IMR-90 (cell line): ENCODE results near the gene SEMA5A. TPM values are rescaled to one million over a fixed set of nuclear protein-coding genes. Genes with fewer than 3 reads are reported as not detected.

Experiments
- ATAC-seq: fragments of 200-7000 bp; cut with Tn5 transposase; 2 replicates; pipeline ENCODE4 v1.9.1; 2020; ENCODE audit warnings: low read depth, mild to moderate bottlenecking, moderate library complexity
- BruUV-seq: library from RNA; stranded (reverse); fragments of 400-500 nt; replicated peaks from 2 replicates; lab custom pipeline; 2021; lab: Mats Ljungman, UMichigan
- CTCF ChIA-PET: fragments of 300-600 bp; formaldehyde crosslinking; extraction: SDS; loops from one replicate; lab custom pipeline; 2021; ENCODE audit warnings: antibody characterized with exemption; lab: Yijun Ruan, JAX
- POLR2A ChIA-PET: fragments of 300-600 bp; sonication (Branson Sonifier 250); formaldehyde crosslinking; loops from one replicate; lab custom pipeline; 2022; ENCODE audit warnings: antibody characterized with exemption; ENCODE audit not compliant: unreplicated experiment; lab: Charles Lee
- DNase-seq: peaks from one replicate; pipeline ENCODE4 v3.0.0; 2013
- H2AFZ ChIP-seq: replicated peaks from 2 replicates; pipeline ENCODE3; 2013; ENCODE audit warnings: low read length, mild to moderate bottlenecking; ENCODE audit not compliant: poor library complexity
- H2AK5ac ChIP-seq: 2 replicates; pipeline ENCODE4 v1.6.1; 2013; ENCODE audit warnings: low read depth, low read length, inconsistent platforms
- H2AK9ac ChIP-seq: replicated peaks from 2 replicates; pipeline ENCODE3; 2013; ENCODE audit warnings: mild to moderate bottlenecking, low read depth, low read length, moderate library complexity; ENCODE audit not compliant: poor library complexity
- H2BK120ac ChIP-seq: 2 replicates; pipeline ENCODE4 v1.6.1; 2013; ENCODE audit warnings: low read depth, low read length, inconsistent platforms
- H2BK15ac ChIP-seq: 3 replicates; pipeline ENCODE4 v1.6.1; 2013; ENCODE audit warnings: low read depth, low read length, inconsistent platforms
- H2BK20ac ChIP-seq: 2 replicates; pipeline ENCODE4 v1.6.1; 2013; ENCODE audit warnings: low read depth, mild to moderate bottlenecking, inconsistent platforms, low read length, moderate library complexity
- H2BK5ac ChIP-seq: 2 replicates; pipeline ENCODE4 v1.6.1; 2013; ENCODE audit warnings: mild to moderate bottlenecking, low read depth, low read length, inconsistent platforms; ENCODE audit not compliant: poor library complexity, severe bottlenecking
- H3K14ac ChIP-seq: replicated peaks from 2 replicates; pipeline ENCODE4 v1.6.1; 2013; ENCODE audit warnings: low read depth, low read length, inconsistent platforms
- H3K18ac ChIP-seq: 2 replicates; pipeline ENCODE4 v1.6.1; 2013; ENCODE audit warnings: low read depth, low read length, control low read depth
- H3K23ac ChIP-seq: 2 replicates; pipeline ENCODE4 v1.6.1; 2013; ENCODE audit warnings: low read depth, low read length, inconsistent platforms
- H3K27ac ChIP-seq: 2 replicates; pipeline ENCODE4 v1.5.1; 2013; ENCODE audit warnings: mild to moderate bottlenecking, control low read depth, low read length; ENCODE audit not compliant: insufficient read depth
- H3K27me3 ChIP-seq: 2 replicates; pipeline ENCODE4 v1.6.1; 2013; ENCODE audit warnings: low read length; ENCODE audit not compliant: control insufficient read depth, insufficient read depth
- H3K36me3 ChIP-seq: 2 replicates; pipeline ENCODE4 v1.6.1; 2013; ENCODE audit warnings: low read length, mixed read lengths; ENCODE audit not compliant: control insufficient read depth, insufficient read depth
- H3K4ac ChIP-seq: 2 replicates; pipeline ENCODE4 v1.6.1; 2013; ENCODE audit warnings: low read depth, low read length, inconsistent platforms
- H3K4me1 ChIP-seq: 2 replicates; pipeline ENCODE4 v1.6.1; 2013; ENCODE audit warnings: low read length, mixed read lengths; ENCODE audit not compliant: control insufficient read depth, insufficient read depth
- H3K4me2 ChIP-seq: 2 replicates; pipeline ENCODE4 v1.6.1; 2013; ENCODE audit warnings: low read depth, mild to moderate bottlenecking, control low read depth, low read length, moderate library complexity
- H3K4me3 ChIP-seq: 2 replicates; pipeline ENCODE4 v1.5.1; 2013; ENCODE audit warnings: low read depth, mild to moderate bottlenecking, control low read depth, low read length, moderate library complexity; ENCODE audit not compliant: insufficient read depth
- H3K56ac ChIP-seq: 2 replicates; pipeline ENCODE4 v1.6.1; 2013; ENCODE audit warnings: low read length, inconsistent platforms; ENCODE audit not compliant: insufficient read depth; ENCODE audit errors: extremely low read depth
- H3K79me1 ChIP-seq, 2 experiments: 2 replicates each; pipeline ENCODE4 v1.6.1; 2013; ENCODE audit warnings: low read length in 2 of 2, inconsistent platforms in 1 of 2, low read depth in 1 of 2
- H3K9ac ChIP-seq: 2 replicates; pipeline ENCODE4 v1.6.1; 2013; ENCODE audit warnings: low read depth, low read length, control low read depth
- H3K9me1 ChIP-seq: 2 replicates; pipeline ENCODE4 v1.6.1; 2013; ENCODE audit warnings: low read length, inconsistent platforms; ENCODE audit not compliant: insufficient read depth
- H3K9me3 ChIP-seq: 2 replicates; pipeline ENCODE4 v1.6.1; 2013; ENCODE audit warnings: low read length; ENCODE audit not compliant: control insufficient read depth, insufficient read depth
- H4K20me1 ChIP-seq: 2 replicates; pipeline ENCODE4 v1.6.1; 2013; ENCODE audit warnings: low read length, inconsistent platforms; ENCODE audit not compliant: insufficient read depth
- H4K5ac ChIP-seq: 2 replicates; pipeline ENCODE4 v1.6.1; 2013; ENCODE audit warnings: mild to moderate bottlenecking, low read depth, low read length, control low read depth
- H4K8ac ChIP-seq, 2 experiments: 2 replicates each; pipeline ENCODE4 v1.6.1; 2013; ENCODE audit warnings: low read depth in 2 of 2, low read length in 2 of 2, control low read depth in 1 of 2, inconsistent platforms in 1 of 2
- H4K91ac ChIP-seq: 2 replicates; pipeline ENCODE4 v1.6.1; 2013; ENCODE audit warnings: low read depth, low read length, inconsistent platforms; ENCODE audit not compliant: insufficient read depth
- CEBPB ChIP-seq: IDR thresholded peaks from 2 replicates; pipeline ENCODE4 v1.6.1; 2012; ENCODE audit warnings: low read depth, low read length, improper control_type of control experiment
- CHD1 ChIP-seq: IDR thresholded peaks from 2 replicates; pipeline ENCODE4 v1.6.1; 2012; ENCODE audit warnings: low read depth, low read length, improper control_type of control experiment
- FOS ChIP-seq: fragments of 150-350 bp; IDR thresholded peaks from 2 replicates; pipeline ENCODE4 v1.6.1; 2016; ENCODE audit warnings: low read depth, low read length
- MAFK ChIP-seq: IDR thresholded peaks from 2 replicates; pipeline ENCODE4 v1.6.1; 2012; ENCODE audit warnings: low read depth, low read length, improper control_type of control experiment
- MAZ ChIP-seq: IDR thresholded peaks from 2 replicates; pipeline ENCODE4 v1.6.1; 2012; ENCODE audit warnings: low read depth, mild to moderate bottlenecking, low read length, improper control_type of control experiment, moderate library complexity, borderline replicate concordance
- MXI1 ChIP-seq: IDR thresholded peaks from 2 replicates; pipeline ENCODE4 v1.6.1; 2012; ENCODE audit warnings: low read depth, mild to moderate bottlenecking, low read length, moderate library complexity, borderline replicate concordance
- NFE2L2 ChIP-seq: fragments of 150-350 bp; IDR thresholded peaks from 2 replicates; pipeline ENCODE4 v1.6.1; 2016; ENCODE audit warnings: low read depth, mild to moderate bottlenecking, low read length
- POLR2A ChIP-seq: IDR thresholded peaks from 2 replicates; pipeline ENCODE4 v1.6.1; 2012; ENCODE audit warnings: mild to moderate bottlenecking, low read depth, low read length
- RAD21 ChIP-seq: IDR thresholded peaks from 2 replicates; pipeline ENCODE4 v1.6.1; 2012; ENCODE audit warnings: low read length, improper control_type of control experiment
- RCOR1 ChIP-seq: IDR thresholded peaks from 2 replicates; pipeline ENCODE4 v1.6.1; 2012; ENCODE audit warnings: mild to moderate bottlenecking, low read length, improper control_type of control experiment; ENCODE audit not compliant: insufficient replicate concordance
- RFX5 ChIP-seq: IDR thresholded peaks from 2 replicates; pipeline ENCODE4 v1.8.0; 2012; ENCODE audit warnings: low read depth, mild to moderate bottlenecking, low read length, moderate library complexity
- SMC3 ChIP-seq: fragments of 150-350 bp; IDR thresholded peaks from 2 replicates; pipeline ENCODE4 v1.6.1; 2016; ENCODE audit warnings: low read depth, mild to moderate bottlenecking, antibody characterized with exemption, low read length, moderate library complexity
- USF2 ChIP-seq: fragments of 150-350 bp; IDR thresholded peaks from 2 replicates; pipeline ENCODE4 v1.6.1; 2017; ENCODE audit warnings: mild to moderate bottlenecking, antibody characterized with exemption, low read length, low read depth
- WGBS, 2 experiments: methylation state at CpG; one replicate each; pipeline versions ENCODE4 v1.1.5 to v1.1.7; 2013; ENCODE audit warnings: missing lambda C conversion rate in 2 of 2; ENCODE audit not compliant: insufficient read length in 1 of 2; ENCODE audit errors: extremely low coverage in 2 of 2; 5-methylcytosine and 5-hydroxymethylcytosine counted together
- dilution Hi-C: fragments of 300-500 bp; cut with HindIII; formaldehyde crosslinking; loops from one replicate; pipeline ENCODE4 v1.14.3; 2018; ENCODE audit warnings: low sequenced_read_pairs; ENCODE audit not compliant: unreplicated experiment
- in situ Hi-C: fragments of 300-500 bp; cut with MboI; formaldehyde crosslinking; loops from 3 replicates; pipeline ENCODE4 v1.14.3; 2019; ENCODE audit warnings: low sequenced_read_pairs, inconsistent platforms, mixed read lengths
- intact Hi-C: fragments of 100-400 bp; cut with micrococcal nuclease; formaldehyde crosslinking; loops from 2 replicates; pipeline ENCODE4 v1.10.0; 2022
- polyA plus RNA-seq, 3 experiments: library from polyadenylated mRNA; depleted of rRNA; stranded (reverse); fragments of >200 nt; gene quantifications; 2 replicates each; pipeline ENCODE4 v1.2.3, GENCODE V29; 2012; ENCODE audit warnings: low replicate concordance in 1 of 3
- total RNA-seq: library from RNA; depleted of rRNA; stranded (reverse); fragments of >200 nt; gene quantifications from 2 replicates; pipeline ENCODE4 v1.2.3, GENCODE V29; 2012

SEMA5A gene
- total and polyA plus RNA-seq, 2 of the 4 experiments (the other 2 are of a cell fraction), result 8.2 to 9.9 TPM

GRCh38 chr5:9013147-9013546 lies 532.7 kb downstream of the SEMA5A start:
- intact Hi-C loops (no loop called here), dilution Hi-C loops (no loop called here), in situ Hi-C loops (no loop called here)
- Histone ChIP-seq H3K18ac (peak overlapping the region; percentile 73), H3K27me3 (no peaks in the 10 kb centered on the region), H2BK15ac (peak overlapping the region; percentile 68), H2AK9ac (peak overlapping the region; percentile 3), H2BK5ac (peak overlapping the region; percentile 74), H3K79me1 (no peaks in the 10 kb centered on the region; a peak in 1 of 4 replicates), H4K20me1 (no peaks in the 10 kb centered on the region), H3K4me2 (no peak overlapping the region), H3K9me1 (peaks cover 13% of the 10 kb centered on the region), H3K36me3 (no peaks in the 10 kb centered on the region), H3K56ac (peak overlapping the region; percentile 36; the same call in 1 of the 2 replicates), H4K91ac (peak overlapping the region; percentile 89), H3K14ac (peak overlapping the region; percentile 91), H2BK120ac (peak overlapping the region; percentile 95), H3K9ac (no peak overlapping the region; the same call in 1 of the 2 replicates), H3K4me1 (peaks cover 17% of the 10 kb centered on the region), H3K23ac (peak overlapping the region; percentile 75), H4K8ac (peak overlapping the region; percentile 75 to 85), H3K9me3 (no peaks in the 10 kb centered on the region), H3K4ac (peak overlapping the region; percentile 91), H2AFZ (peak overlapping the region; percentile 61), H2AK5ac (peak overlapping the region; percentile 93), H3K27ac (peak overlapping the region; percentile 81), H4K5ac (peak overlapping the region; percentile 82), H2BK20ac (peak overlapping the region; percentile 98), H3K4me3 (no peak overlapping the region)
- CTCF ChIA-PET, result interaction anchor here (0.6 kb wide), 2 partner anchors 34 to 114 kb away, joined by 3 read pairs; no protein-coding TSS in a partner anchor
- DNase-seq (no peak), ATAC-seq (no peak)
- POLR2A ChIA-PET, result no interaction called here
- no TSS peak for BruUV-seq
- no peak for TF ChIP-seq MAZ
- TF ChIP-seq FOS, result no peak
- TF ChIP-seq USF2, result no peak
- TF ChIP-seq POLR2A, result no peak
- TF ChIP-seq MAFK, result no peak
- no peak for TF ChIP-seq SMC3
- no peak for TF ChIP-seq RAD21
- no peak for TF ChIP-seq RFX5
- no peak for TF ChIP-seq NFE2L2
- no peak for TF ChIP-seq RCOR1
- TF ChIP-seq MXI1, result no peak
- no peak for TF ChIP-seq CEBPB
- TF ChIP-seq CHD1, result no peak
- 83% methylated on average over 1 of the region's 6 CpGs; no CpG with 5 or more reads in 1 of the 2 experiments for WGBS, 2 experiments
